Measurements from ENCODE around the gene GPR137. TPM values are rescaled to one million over a fixed set of nuclear protein-coding genes. Genes with fewer than 3 reads are reported as not detected.

The GPR137 gene
- total RNA-seq, 3 donors from 2014 or later = 43.1 to 46.2 (median 43.9) TPM

GRCh38 chr11:64294774-64295173, 9.1 kb downstream of the GPR137 start:
- Mint-ChIP-seq H3K27me3 (ENCODE audit: low read depth) (peaks cover 75% of the 10 kb centered on the region), H3K4me1 (ENCODE audit: low read depth) (peaks cover 14% of the 10 kb centered on the region), H3K36me3 (ENCODE audit: insufficient read depth) (no peaks in the 10 kb centered on the region), H3K9me3 (no peaks in the 10 kb centered on the region), H3K4me3 (no peak overlapping the region)
- ATAC-seq (no peak), DNase-seq (no peak)

- DNase-seq (no peak), ATAC-seq (no peak)
- Mint-ChIP-seq H3K9me3 (no peaks in the 10 kb centered on the region), H3K27me3 (ENCODE audit: low read depth) (peaks cover 79% of the 10 kb centered on the region), H3K4me1 (ENCODE audit: low read depth) (peaks cover 19% of the 10 kb centered on the region), H3K4me3 (no peak overlapping the region), H3K36me3 (ENCODE audit: insufficient read depth) (no peaks in the 10 kb centered on the region)
These were observed 10.1 kb downstream of the GPR137 start for GRCh38 chr11:64295760-64296159.

GRCh38 chr11:64296236-64296635, 10.6 kb downstream of the GPR137 start:
- no peak for DNase-seq
- ATAC-seq = no peak
- no peak overlapping the region for H3K4me3 Mint-ChIP-seq
- peaks cover 78% of the 10 kb centered on the region for H3K27me3 Mint-ChIP-seq (ENCODE audit: low read depth)
- peaks cover 20% of the 10 kb centered on the region for H3K4me1 Mint-ChIP-seq (ENCODE audit: low read depth)
- no peaks in the 10 kb centered on the region for H3K36me3 Mint-ChIP-seq (ENCODE audit: insufficient read depth)
- H3K9me3 Mint-ChIP-seq = no peaks in the 10 kb centered on the region

- H3K4me3 Mint-ChIP-seq = no peak overlapping the region
- no peaks in the 10 kb centered on the region for H3K36me3 Mint-ChIP-seq (ENCODE audit: insufficient read depth)
- DNase-seq (no peak), ATAC-seq (no peak)
- no peaks in the 10 kb centered on the region for H3K9me3 Mint-ChIP-seq
- H3K27me3 Mint-ChIP-seq (ENCODE audit: low read depth) = peaks cover 82% of the 10 kb centered on the region
- peaks cover 20% of the 10 kb centered on the region for H3K4me1 Mint-ChIP-seq (ENCODE audit: low read depth)
These were observed 11.4 kb downstream of the GPR137 start for GRCh38 chr11:64296830-64297698.

GRCh38 chr11:64297699-64298358, 12.2 kb downstream of the GPR137 start:
- peaks cover 20% of the 10 kb centered on the region for H3K4me1 Mint-ChIP-seq (ENCODE audit: low read depth)
- H3K9me3 Mint-ChIP-seq = no peaks in the 10 kb centered on the region
- H3K4me3 Mint-ChIP-seq = no peak overlapping the region
- no peaks in the 10 kb centered on the region for H3K36me3 Mint-ChIP-seq (ENCODE audit: insufficient read depth)
- H3K27me3 Mint-ChIP-seq (ENCODE audit: low read depth) = peaks cover 79% of the 10 kb centered on the region
- ATAC-seq = no peak
- DNase-seq = no peak

GRCh38 chr11:64298966-64299846, 13.6 kb downstream of the GPR137 start:
- peak overlapping the region; percentile 13 for H3K4me3 Mint-ChIP-seq
- no peaks in the 10 kb centered on the region for H3K36me3 Mint-ChIP-seq (ENCODE audit: insufficient read depth)
- no peak for ATAC-seq
- H3K4me1 Mint-ChIP-seq (ENCODE audit: low read depth) = peaks cover 24% of the 10 kb centered on the region
- no peaks in the 10 kb centered on the region for H3K9me3 Mint-ChIP-seq
- DNase-seq = no peak
- peaks cover 65% of the 10 kb centered on the region for H3K27me3 Mint-ChIP-seq (ENCODE audit: low read depth)

DNA sequence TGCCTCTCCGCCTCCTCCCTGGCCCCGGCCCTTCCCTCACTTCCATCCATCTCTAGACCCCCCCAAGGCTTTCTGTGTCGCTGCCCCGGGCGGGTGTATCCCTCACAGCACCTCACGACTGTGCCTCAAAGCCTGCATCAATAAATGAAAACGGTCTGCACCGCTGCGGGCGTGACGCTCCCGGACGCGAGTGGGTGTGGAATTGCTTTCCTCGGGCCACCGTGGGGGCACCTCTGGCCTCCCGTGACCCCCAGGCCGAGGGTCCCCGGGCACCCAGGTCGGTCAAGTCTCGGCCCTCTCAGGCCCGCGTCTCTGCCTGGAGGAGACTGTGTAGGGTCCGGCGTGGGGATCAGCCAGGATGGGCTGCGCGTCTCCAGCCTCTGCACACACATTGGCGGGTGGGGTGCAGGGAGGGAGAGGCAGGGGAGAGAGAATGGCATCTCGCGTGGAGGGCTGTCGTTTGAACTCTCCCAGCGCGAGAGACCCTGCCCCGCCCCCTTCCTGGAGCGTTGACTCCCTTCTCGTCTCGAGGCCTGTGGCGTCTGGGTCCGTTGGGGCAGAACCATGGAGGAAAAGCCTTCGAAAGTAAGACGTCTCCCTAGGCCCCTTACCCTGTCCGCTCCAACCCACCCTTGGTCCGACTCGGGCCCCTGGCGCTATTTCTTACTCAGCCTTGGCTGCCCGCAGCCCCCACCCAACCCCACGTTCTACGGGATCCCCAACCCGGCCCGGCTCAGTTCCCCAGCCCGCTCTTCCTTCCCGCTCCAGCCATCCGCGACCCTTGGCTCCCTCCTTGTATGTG, 14.4 kb downstream of the GPR137 start, which contains the start of gene CATSPERZ:
TSS of gene CATSPERZ (plus strand) at position 512 of the 802 bp plus-strand sequence. CDS start at position 565, 53 bp downstream.
- no peaks in the 10 kb centered on the region for H3K36me3 Mint-ChIP-seq (ENCODE audit: insufficient read depth)
- DNase-seq (no peak), ATAC-seq (no peak)
- peaks cover 59% of the 10 kb centered on the region for H3K27me3 Mint-ChIP-seq (ENCODE audit: low read depth)
- H3K4me1 Mint-ChIP-seq (ENCODE audit: low read depth) = peaks cover 28% of the 10 kb centered on the region
- H3K4me3 Mint-ChIP-seq = peak within 1 kb of the TSS; percentile 66
- H3K9me3 Mint-ChIP-seq = no peaks in the 10 kb centered on the region

DNA sequence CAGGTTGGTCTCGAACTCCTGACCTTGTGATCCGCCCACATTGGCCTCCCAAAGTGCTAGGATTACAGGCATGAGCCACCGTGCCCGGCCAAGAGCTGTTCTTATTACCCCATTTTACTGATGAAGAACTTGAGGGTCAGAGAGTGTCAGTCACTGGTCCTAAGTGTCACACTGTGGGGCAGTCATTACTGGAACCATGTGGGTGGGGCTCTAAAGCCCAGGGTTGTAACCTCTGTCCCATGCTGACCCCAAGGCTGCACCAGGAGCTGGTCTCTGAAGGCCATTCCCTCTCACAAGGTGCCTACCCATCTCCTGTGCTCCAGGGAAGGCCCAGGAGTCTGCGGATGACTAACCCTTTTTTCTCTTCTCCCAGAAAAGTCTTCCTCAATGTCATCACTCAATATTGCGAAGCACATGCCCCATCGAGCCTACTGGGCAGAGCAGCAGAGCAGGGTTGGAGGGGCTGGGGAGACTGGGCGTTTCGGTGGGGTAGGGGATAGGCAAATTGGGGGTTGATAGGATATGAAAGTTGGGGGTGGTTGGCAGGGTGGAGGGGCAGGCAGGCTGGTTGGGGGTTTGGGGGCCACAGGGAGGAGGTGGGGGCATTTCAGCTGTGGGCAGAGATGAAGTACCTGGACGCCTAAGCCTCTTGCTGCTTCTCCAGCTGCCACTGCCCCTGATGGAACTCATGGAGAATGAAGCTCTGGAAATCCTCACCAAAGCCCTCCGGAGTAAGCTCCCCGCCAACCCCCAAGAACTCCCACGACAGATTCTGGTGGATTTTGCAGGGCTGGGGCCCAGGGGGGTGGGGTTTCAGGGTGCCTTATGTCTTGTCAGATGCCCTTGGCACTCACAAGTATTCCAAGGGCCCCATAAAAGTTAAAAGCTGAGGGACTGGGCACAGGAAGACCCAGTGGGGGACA, 17.7 kb downstream of the GPR137 start:
- Mint-ChIP-seq H3K36me3 (ENCODE audit: insufficient read depth) (peaks cover 7% of the 10 kb centered on the region), H3K4me3 (no peak overlapping the region), H3K9me3 (no peaks in the 10 kb centered on the region), H3K4me1 (ENCODE audit: low read depth) (peaks cover 33% of the 10 kb centered on the region), H3K27me3 (ENCODE audit: low read depth) (peaks cover 27% of the 10 kb centered on the region)
- DNase-seq = no peak
- no peak for ATAC-seq

DNA sequence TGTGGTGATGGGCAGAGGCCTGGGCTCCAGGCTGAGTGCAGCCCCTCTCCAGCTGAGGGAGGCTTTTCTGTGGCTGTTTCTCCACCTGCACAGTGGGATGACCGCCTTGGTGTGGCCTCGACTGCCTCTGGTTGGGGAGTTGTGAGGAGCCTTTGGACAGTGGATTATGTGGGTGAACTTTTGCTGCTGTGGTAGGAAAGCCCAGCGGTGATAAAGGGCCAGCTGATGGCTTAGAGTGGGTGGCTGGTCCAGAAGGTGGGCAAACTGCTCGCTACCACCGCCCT, 18.3 kb downstream of the GPR137 start:
- Mint-ChIP-seq H3K4me1 (ENCODE audit: low read depth) (peaks cover 33% of the 10 kb centered on the region), H3K9me3 (no peaks in the 10 kb centered on the region), H3K4me3 (peak overlapping the region; percentile 88), H3K36me3 (ENCODE audit: insufficient read depth) (peaks cover 7% of the 10 kb centered on the region), H3K27me3 (ENCODE audit: low read depth) (peaks cover 21% of the 10 kb centered on the region)
- no peak for DNase-seq
- no peak for ATAC-seq

- peak overlapping the region; percentile 88 for H3K4me3 Mint-ChIP-seq
- peak; percentile 96 for DNase-seq
- peaks cover 7% of the 10 kb centered on the region for H3K36me3 Mint-ChIP-seq (ENCODE audit: insufficient read depth)
- peaks cover 19% of the 10 kb centered on the region for H3K27me3 Mint-ChIP-seq (ENCODE audit: low read depth)
- H3K4me1 Mint-ChIP-seq (ENCODE audit: low read depth) = peaks cover 33% of the 10 kb centered on the region
- no peaks in the 10 kb centered on the region for H3K9me3 Mint-ChIP-seq
- peak; percentile 35 to 37 for ATAC-seq
These were observed 18.8 kb downstream of the GPR137 start for GRCh38 chr11:64304316-64305072.

DNA sequence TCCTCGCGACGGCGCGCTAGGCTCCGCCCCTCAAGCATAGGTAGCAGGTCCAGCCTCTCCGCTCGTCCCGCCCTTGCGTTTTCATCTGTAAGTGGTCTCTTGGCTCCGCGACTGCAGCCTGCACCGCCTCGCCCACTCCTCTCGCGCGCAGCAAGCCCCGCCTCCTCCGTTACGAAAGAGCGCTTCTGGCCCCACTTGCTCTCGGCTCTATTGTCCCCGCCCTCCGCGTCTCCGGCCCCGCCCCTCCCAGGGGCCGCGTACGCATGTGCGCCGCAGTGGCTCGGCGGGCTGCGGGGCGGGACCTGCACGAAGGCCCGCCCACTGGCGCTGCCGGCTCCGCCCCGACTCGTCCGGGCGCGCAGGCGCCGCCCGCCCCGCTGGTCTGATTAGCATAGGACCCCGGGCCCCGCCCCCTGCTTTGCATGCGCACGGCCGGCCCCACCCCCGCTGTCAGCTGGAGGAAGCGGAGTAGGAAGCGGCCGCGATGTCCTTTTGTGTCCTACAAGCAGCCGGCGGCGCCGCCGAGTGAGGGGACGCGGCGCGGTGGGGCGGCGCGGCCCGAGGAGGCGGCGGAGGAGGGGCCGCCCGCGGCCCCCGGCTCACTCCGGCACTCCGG, 19.5 kb downstream of the GPR137 start, which contains the start of gene ESRRA:
TSS of gene ESRRA (plus strand) at position 450 of the 616 bp plus-strand sequence. CDS start 1,656 bp downstream, outside the sequence.
- ATAC-seq (peak; percentile 78 to 80), DNase-seq (peak; percentile 100)
- no peaks in the 10 kb centered on the region for H3K9me3 Mint-ChIP-seq
- H3K4me1 Mint-ChIP-seq (ENCODE audit: low read depth) = peaks cover 31% of the 10 kb centered on the region
- peak within 1 kb of the TSS; percentile 99 for H3K4me3 Mint-ChIP-seq
- peaks cover 7% of the 10 kb centered on the region for H3K36me3 Mint-ChIP-seq (ENCODE audit: insufficient read depth)
- H3K27me3 Mint-ChIP-seq (ENCODE audit: low read depth) = peaks cover 12% of the 10 kb centered on the region

Measured in activated T-cell treated with anti-CD3 and anti-CD28 coated beads, Interleukin-2, amount 50 U/mL, for 4 hours (primary cell).